HL-60 (cell line): ENCODE data around the gene RNU1-4.
"Not testable (repeated sequence)": the region's sequence is repeated elsewhere in the genome, so short reads cannot be mapped to it uniquely, and the experiment has no call there.

Experiments used
- DNase-seq, 2 experiments: peaks; one replicate each; pipeline ENCODE4 v3.0.0-alpha.2; 2010 to 2020; ENCODE audit warnings: low read depth in 1 of 2, low spot score in 1 of 2
- H3K27ac ChIP-seq: fragments of 250-450 bp; sonication (Bioruptor Pico); replicated peaks from 2 replicates; pipeline ENCODE4 v1.5.1; 2020; ENCODE audit warnings: mild to moderate bottlenecking, moderate library complexity
- H3K27me3 ChIP-seq: fragments of 250-450 bp; sonication (Bioruptor Pico); 2 replicates; pipeline ENCODE4 v1.5.1; 2021; ENCODE audit warnings: mild to moderate bottlenecking, moderate library complexity; ENCODE audit not compliant: insufficient read depth, poor library complexity, severe bottlenecking
- H3K4me3 ChIP-seq: replicated peaks from 2 replicates; pipeline ENCODE4 v1.5.1; 2011; ENCODE audit warnings: mild to moderate bottlenecking, control low read depth, low read length; ENCODE audit not compliant: insufficient read depth
- GABPA ChIP-seq: IDR thresholded peaks from 2 replicates; pipeline ENCODE4 v1.6.1; 2012; ENCODE audit warnings: low read depth
- POLR2AphosphoS5 ChIP-seq: IDR thresholded peaks from 2 replicates; pipeline ENCODE4 v1.6.1; 2012; ENCODE audit warnings: low read depth
- SPI1 ChIP-seq: IDR thresholded peaks from 2 replicates; pipeline ENCODE4 v1.6.1; 2012; ENCODE audit warnings: low read depth, mild to moderate bottlenecking, borderline replicate concordance
- TF ChIP-seq, protein P1 (sequence below): IDR thresholded peaks from 2 replicates; pipeline ENCODE4 v1.6.1; 2012; ENCODE audit warnings: low read depth; ENCODE audit not compliant: insufficient replicate concordance
- TF ChIP-seq, protein P2 (sequence below): IDR thresholded peaks from one replicate; pipeline ENCODE4 v1.5.1; 2011; ENCODE audit warnings: low read length, control low read depth, inconsistent platforms; ENCODE audit not compliant: insufficient read depth

Gene RNU1-4

DNA sequence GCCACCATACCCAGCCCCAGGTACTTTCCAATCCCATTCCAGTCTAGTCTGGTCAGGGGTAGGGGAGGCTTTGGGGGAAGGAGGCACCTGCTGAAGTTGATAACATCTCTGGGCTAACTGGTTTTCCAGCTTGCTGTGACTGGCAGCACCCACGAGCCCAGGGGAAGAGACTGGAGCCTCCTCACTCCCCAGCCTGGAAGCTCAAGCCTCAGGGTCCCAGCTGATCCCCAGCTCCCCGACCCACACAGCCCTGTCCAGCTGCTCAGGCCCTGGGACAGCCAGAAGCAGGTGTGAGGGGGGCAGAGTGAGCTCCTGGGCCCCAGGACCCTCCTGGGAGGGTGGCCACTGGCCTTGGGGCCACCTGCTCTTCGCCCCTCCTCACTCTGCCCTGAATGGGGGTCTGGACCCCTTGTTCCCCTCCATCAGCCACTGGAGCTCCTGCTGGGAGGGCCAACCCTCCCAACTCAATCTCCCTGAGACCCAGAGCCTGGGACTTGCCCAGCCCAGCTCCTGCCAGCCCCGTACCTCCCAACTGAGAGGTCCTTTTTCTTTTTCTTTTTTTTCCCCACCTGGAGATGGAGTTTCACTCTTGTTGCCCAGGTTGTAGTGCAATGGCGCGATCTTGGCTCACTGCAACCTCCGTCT lies 23.5 kb upstream of the RNU1-4 start:
- H3K27ac ChIP-seq, result no peak overlapping the region
- no peak for DNase-seq
- H3K27me3 ChIP-seq, result peaks cover 15% of the 10 kb centered on the region
- TF ChIP-seq, protein P1, sequence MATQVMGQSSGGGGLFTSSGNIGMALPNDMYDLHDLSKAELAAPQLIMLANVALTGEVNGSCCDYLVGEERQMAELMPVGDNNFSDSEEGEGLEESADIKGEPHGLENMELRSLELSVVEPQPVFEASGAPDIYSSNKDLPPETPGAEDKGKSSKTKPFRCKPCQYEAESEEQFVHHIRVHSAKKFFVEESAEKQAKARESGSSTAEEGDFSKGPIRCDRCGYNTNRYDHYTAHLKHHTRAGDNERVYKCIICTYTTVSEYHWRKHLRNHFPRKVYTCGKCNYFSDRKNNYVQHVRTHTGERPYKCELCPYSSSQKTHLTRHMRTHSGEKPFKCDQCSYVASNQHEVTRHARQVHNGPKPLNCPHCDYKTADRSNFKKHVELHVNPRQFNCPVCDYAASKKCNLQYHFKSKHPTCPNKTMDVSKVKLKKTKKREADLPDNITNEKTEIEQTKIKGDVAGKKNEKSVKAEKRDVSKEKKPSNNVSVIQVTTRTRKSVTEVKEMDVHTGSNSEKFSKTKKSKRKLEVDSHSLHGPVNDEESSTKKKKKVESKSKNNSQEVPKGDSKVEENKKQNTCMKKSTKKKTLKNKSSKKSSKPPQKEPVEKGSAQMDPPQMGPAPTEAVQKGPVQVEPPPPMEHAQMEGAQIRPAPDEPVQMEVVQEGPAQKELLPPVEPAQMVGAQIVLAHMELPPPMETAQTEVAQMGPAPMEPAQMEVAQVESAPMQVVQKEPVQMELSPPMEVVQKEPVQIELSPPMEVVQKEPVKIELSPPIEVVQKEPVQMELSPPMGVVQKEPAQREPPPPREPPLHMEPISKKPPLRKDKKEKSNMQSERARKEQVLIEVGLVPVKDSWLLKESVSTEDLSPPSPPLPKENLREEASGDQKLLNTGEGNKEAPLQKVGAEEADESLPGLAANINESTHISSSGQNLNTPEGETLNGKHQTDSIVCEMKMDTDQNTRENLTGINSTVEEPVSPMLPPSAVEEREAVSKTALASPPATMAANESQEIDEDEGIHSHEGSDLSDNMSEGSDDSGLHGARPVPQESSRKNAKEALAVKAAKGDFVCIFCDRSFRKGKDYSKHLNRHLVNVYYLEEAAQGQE, result no peak
- TF ChIP-seq SPI1, result no peak
- H3K4me3 ChIP-seq, result no peak overlapping the region

DNA sequence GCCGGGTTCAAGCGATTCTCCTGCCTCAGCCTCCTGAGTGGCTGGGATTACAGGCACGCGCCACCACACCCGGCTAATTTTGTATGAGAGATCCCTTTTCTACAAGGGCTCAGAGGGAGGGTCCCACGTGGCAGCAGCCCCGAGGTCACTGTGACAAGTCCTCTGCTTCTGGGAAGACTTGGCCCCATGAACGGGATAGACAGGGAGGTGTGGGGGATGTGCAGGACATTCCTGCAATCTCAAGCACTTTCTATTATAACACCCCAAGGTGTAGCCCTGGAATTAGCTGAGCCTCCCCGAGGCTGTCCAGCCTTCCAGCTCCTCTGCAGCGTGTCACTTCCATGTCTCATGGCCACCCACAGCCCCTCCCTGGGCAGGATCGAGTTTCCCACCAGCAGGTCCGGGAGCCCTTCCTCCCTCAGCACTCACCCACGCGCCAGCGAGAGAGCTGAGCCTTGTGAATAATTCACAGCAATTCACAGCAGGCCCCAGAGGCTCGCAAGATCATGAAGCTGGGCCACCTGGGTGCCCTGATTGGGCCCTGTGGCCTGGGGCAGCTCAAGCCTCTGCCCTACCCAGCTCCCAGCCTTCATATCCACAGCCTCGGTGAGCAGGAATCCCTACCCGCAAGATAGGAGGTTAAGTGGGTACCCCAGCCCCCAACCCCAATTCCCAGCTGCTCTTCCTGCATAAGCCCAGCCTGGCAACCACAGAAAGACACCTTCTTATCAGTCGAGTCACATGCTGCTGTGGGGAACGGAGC lies 22.8 kb upstream of the RNU1-4 start:
- DNase-seq, result no peak
- TF ChIP-seq, protein P2, sequence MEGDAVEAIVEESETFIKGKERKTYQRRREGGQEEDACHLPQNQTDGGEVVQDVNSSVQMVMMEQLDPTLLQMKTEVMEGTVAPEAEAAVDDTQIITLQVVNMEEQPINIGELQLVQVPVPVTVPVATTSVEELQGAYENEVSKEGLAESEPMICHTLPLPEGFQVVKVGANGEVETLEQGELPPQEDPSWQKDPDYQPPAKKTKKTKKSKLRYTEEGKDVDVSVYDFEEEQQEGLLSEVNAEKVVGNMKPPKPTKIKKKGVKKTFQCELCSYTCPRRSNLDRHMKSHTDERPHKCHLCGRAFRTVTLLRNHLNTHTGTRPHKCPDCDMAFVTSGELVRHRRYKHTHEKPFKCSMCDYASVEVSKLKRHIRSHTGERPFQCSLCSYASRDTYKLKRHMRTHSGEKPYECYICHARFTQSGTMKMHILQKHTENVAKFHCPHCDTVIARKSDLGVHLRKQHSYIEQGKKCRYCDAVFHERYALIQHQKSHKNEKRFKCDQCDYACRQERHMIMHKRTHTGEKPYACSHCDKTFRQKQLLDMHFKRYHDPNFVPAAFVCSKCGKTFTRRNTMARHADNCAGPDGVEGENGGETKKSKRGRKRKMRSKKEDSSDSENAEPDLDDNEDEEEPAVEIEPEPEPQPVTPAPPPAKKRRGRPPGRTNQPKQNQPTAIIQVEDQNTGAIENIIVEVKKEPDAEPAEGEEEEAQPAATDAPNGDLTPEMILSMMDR, result no peak
- TF ChIP-seq, protein P1, result no peak
- TF ChIP-seq SPI1, result no peak
- TF ChIP-seq GABPA, result no peak
- TF ChIP-seq POLR2AphosphoS5, result no peak

DNA sequence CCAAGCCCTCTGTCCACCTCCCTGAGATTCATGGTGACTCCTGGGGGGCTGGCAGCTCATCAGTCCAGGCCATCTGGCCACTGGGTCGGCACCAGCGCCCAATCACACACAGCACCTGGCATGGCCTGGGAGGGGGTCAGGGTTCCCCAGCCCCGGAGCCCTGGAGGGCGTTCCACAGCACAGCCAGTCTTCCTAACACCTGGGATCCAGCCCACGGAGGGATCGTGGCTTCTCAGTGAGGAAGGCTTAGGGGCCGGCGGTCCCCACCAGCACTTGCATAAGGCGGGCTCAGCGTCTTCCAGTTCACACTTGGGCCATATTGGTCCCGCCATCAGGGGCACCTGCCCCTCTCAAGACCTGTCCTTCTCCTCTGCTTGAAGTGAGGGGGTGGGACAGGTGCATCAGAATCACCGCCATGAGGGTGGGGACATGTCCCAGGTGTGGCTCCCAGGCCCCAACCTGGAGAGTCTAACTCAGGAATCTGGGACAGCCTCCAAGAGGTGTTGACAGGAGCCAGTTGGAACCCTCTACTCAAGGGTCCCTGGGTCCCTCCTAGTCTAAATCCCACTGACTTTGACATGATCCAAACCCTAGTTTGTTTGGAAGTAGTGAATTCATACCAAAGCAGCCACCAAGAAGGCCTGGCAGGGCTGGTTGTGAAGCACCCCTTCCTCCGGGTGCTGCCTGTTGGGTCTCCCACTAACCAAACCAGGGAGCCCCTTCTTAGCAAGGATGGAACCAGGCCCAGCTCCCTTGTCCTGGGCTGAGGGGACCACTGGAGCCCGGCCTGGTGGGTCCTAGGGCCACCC lies 22.0 kb upstream of the RNU1-4 start:
- not testable (repeated sequence) for H3K27ac ChIP-seq, H3K4me3 ChIP-seq, DNase-seq
- H3K27me3 ChIP-seq, result peaks cover 17% of the 10 kb centered on the region

More for the DNA sequence above, 22.8 kb upstream of the RNU1-4 start:
- H3K27ac ChIP-seq, result no peak overlapping the region
- H3K4me3 ChIP-seq, result no peak overlapping the region
- peaks cover 17% of the 10 kb centered on the region for H3K27me3 ChIP-seq

DNA sequence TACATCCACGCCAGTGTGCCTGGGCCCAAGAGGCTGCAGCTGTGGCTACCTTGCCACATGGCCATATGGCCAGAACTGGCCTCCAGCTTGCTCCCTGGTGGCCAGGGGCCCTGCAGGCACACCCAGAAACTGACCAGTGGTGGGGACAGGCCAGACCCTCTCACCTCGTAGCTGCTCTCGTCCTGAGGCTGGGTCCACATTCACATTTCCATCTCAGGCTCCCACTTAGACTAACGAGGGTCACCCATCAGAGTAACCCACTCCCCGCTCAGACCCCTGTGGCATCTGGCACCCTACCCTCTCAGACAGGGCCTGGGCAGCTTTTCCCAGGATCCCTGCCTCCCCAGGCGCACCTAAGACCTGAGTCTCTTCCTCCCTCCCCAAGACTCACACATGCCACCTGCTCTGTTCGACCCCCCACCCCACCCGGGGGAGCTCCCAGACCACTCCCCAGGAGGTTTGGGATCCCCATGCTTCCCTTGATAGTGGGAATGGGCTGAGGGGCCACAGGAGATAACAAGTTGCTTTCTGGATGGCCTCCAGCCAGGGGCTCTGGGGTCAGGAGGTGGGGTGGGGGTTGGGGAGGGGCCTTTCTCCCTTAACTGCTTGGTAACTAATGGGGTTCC lies 21.3 kb upstream of the RNU1-4 start:
- no peak for DNase-seq
- Histone ChIP-seq H3K27me3 (peaks cover 17% of the 10 kb centered on the region), H3K4me3 (no peak overlapping the region), H3K27ac (no peak overlapping the region)
- TF ChIP-seq, protein P2, result no peak
- TF ChIP-seq GABPA, result no peak
- TF ChIP-seq, protein P1, result no peak
- no peak for TF ChIP-seq SPI1
- no peak for TF ChIP-seq POLR2AphosphoS5
